SK-N-MC (cell line): ENCODE results near the gene DISC1.

Experiments
- EZH2 ChIP-seq: fragments of 200-600 bp; sonication (generic); IDR thresholded peaks from one replicate; pipeline ENCODE4 v1.6.1; 2017; ENCODE audit warnings: antibody characterized with exemption
- FOXP2 ChIP-seq: optimal IDR thresholded peaks from 2 replicates; pipeline ENCODE3; 2011; ENCODE audit warnings: mild to moderate bottlenecking, moderate library complexity; ENCODE audit not compliant: insufficient read depth; ENCODE audit errors: extremely low read length, control extremely low read depth
- POLR2AphosphoS5 ChIP-seq: IDR thresholded peaks from 2 replicates; pipeline ENCODE4 v1.6.1; 2012; ENCODE audit warnings: mild to moderate bottlenecking, low read depth, low read length, borderline replicate concordance

- TF ChIP-seq POLR2AphosphoS5: no peak
- TF ChIP-seq EZH2: no peak
- no peak for TF ChIP-seq FOXP2
Observed at GRCh38 chr1:231986631-231987336, 360.2 kb downstream of the DISC1 start.
